Neural cell (in vitro differentiated cells): ENCODE results near the gene RNASE7. TPM values are rescaled to one million over a fixed set of nuclear protein-coding genes. Genes with fewer than 3 reads are reported as not detected.

ENCODE experiments used
- H2AFZ ChIP-seq: fragments of 200-600, 300-800 bp; sonication (generic), shearing (Covaris generic); 2 replicates; pipeline ENCODE4 v1.6.0; 2014; ENCODE audit warnings: low read depth, mild to moderate bottlenecking, antibody characterized with exemption, low read length, moderate library complexity
- H3F3A ChIP-seq: fragments of 200-600 bp; shearing (Covaris generic); 2 replicates; pipeline ENCODE4 v1.6.1; 2016; ENCODE audit warnings: mild to moderate bottlenecking, moderate library complexity, mixed read lengths, antibody characterized with exemption, low read length; ENCODE audit not compliant: insufficient read depth, poor library complexity, severe bottlenecking
- H3K27ac ChIP-seq: fragments of 200-600, 300-800 bp; sonication (generic), shearing (Covaris generic); 2 replicates; pipeline ENCODE4 v1.5.1; 2014; ENCODE audit warnings: mild to moderate bottlenecking, low read length, moderate library complexity
- H3K27me3 ChIP-seq: fragments of 300-800, 200-600 bp; sonication (generic), shearing (Covaris generic); 2 replicates; pipeline ENCODE4 v1.6.0; 2014; ENCODE audit warnings: mild to moderate bottlenecking, low read depth, low read length, moderate library complexity; ENCODE audit not compliant: insufficient read depth
- H3K36me3 ChIP-seq: fragments of 300-800, 200-600 bp; sonication (generic), shearing (Covaris generic); 2 replicates; pipeline ENCODE4 v1.5.1; 2014; ENCODE audit warnings: mild to moderate bottlenecking, antibody characterized with exemption, low read length, moderate library complexity; ENCODE audit not compliant: insufficient read depth
- H3K4me2 ChIP-seq: fragments of 300-800, 200-600 bp; sonication (generic), shearing (Covaris generic); 2 replicates; pipeline ENCODE4 v1.6.0; 2014; ENCODE audit warnings: mild to moderate bottlenecking, low read length
- H3K4me3 ChIP-seq: fragments of 300-800, 200-600 bp; sonication (generic), shearing (Covaris generic); 2 replicates; pipeline ENCODE4 v1.5.1; 2014; ENCODE audit warnings: mild to moderate bottlenecking, low read length, moderate library complexity
- H3K79me2 ChIP-seq: fragments of 200-600 bp; shearing (Covaris generic); replicated peaks from 2 replicates; pipeline ENCODE4 v1.6.0; 2014; ENCODE audit warnings: mild to moderate bottlenecking, low read length, moderate library complexity; ENCODE audit not compliant: insufficient read depth
- H3K9ac ChIP-seq: fragments of 300-800, 200-600 bp; sonication (generic), shearing (Covaris generic); 2 replicates; pipeline ENCODE4 v1.6.1; 2016; ENCODE audit warnings: mild to moderate bottlenecking, low read length, mixed read lengths
- H3K9me2 ChIP-seq: fragments of 200-600 bp; shearing (Covaris generic); 2 replicates; pipeline ENCODE4 v1.6.1; 2016; ENCODE audit warnings: mild to moderate bottlenecking, low read length, mixed read lengths; ENCODE audit not compliant: insufficient read depth
- H3K9me3 ChIP-seq: fragments of 200-600, 300-800 bp; sonication (generic), shearing (Covaris generic); 2 replicates; pipeline ENCODE4 v1.6.1; 2016; ENCODE audit warnings: mild to moderate bottlenecking, mixed run types, low read length, moderate library complexity, mixed read lengths
- H4K20me1 ChIP-seq: fragments of 200-600 bp; shearing (Covaris generic); 2 replicates; pipeline ENCODE4 v1.6.1; 2016; ENCODE audit warnings: mild to moderate bottlenecking, mixed run types; ENCODE audit not compliant: insufficient read depth
- CTCF ChIP-seq: fragments of 450-650 bp; IDR thresholded peaks from 2 replicates; pipeline ENCODE4 v1.5.1; 2014; ENCODE audit warnings: antibody characterized with exemption, mild to moderate bottlenecking, moderate library complexity; ENCODE audit not compliant: poor library complexity, severe bottlenecking
- EP300 ChIP-seq: fragments of 450-650 bp; conservative IDR thresholded peaks from 2 replicates; pipeline ENCODE4 v1.6.1; 2014; ENCODE audit warnings: antibody characterized with exemption, mild to moderate bottlenecking, moderate library complexity; ENCODE audit not compliant: poor library complexity, severe bottlenecking
- EZH2 ChIP-seq: fragments of 200-600, 300-800 bp; shearing (Covaris generic), sonication (generic); IDR thresholded peaks from 2 replicates; pipeline ENCODE4 v1.6.1; 2014; ENCODE audit warnings: antibody characterized with exemption, low read length, borderline replicate concordance, mild to moderate bottlenecking; ENCODE audit not compliant: insufficient read depth, poor library complexity, severe bottlenecking
- MXI1 ChIP-seq: fragments of 450-650 bp; conservative IDR thresholded peaks from 2 replicates; pipeline ENCODE4 v1.6.1; 2014; ENCODE audit warnings: antibody characterized with exemption, mild to moderate bottlenecking; ENCODE audit not compliant: poor library complexity, severe bottlenecking
- POLR2AphosphoS5 ChIP-seq: IDR thresholded peaks from 2 replicates; pipeline ENCODE4 v1.6.1; 2012
- RAD21 ChIP-seq: fragments of 450-650 bp; conservative IDR thresholded peaks from 2 replicates; pipeline ENCODE4 v1.6.1; 2014; ENCODE audit warnings: antibody characterized with exemption, mild to moderate bottlenecking, moderate library complexity
- REST ChIP-seq: IDR thresholded peaks from 2 replicates; pipeline ENCODE4 v1.6.1; 2012; ENCODE audit warnings: borderline replicate concordance
- SMC3 ChIP-seq: fragments of 450-650 bp; conservative IDR thresholded peaks from 2 replicates; pipeline ENCODE4 v1.6.1; 2014; ENCODE audit warnings: antibody characterized with exemption, mild to moderate bottlenecking, moderate library complexity; ENCODE audit not compliant: poor library complexity
- TAF1 ChIP-seq: IDR thresholded peaks from 2 replicates; pipeline ENCODE4 v1.6.1; 2012; ENCODE audit warnings: low read depth
- polyA plus RNA-seq: library from polyadenylated mRNA; depleted of rRNA; stranded (reverse); fragments of >200 nt; gene quantifications from 2 replicates; pipeline ENCODE4 v1.2.3, GENCODE V29; 2014

Gene RNASE7
- polyA plus RNA-seq, 1 donor from 2014 or later: not detected

GRCh38 chr14:21071225-21072030, 29.3 kb downstream of the RNASE7 start:
- peak; percentile 31 for TF ChIP-seq TAF1
- peak; percentile 59 for TF ChIP-seq POLR2AphosphoS5
- no peak for TF ChIP-seq EP300
- H3K9me2 ChIP-seq: no peaks in the 10 kb centered on the region
- peak overlapping the region; percentile 92 for H3K9ac ChIP-seq
- no peaks in the 10 kb centered on the region for H4K20me1 ChIP-seq
- H2AFZ ChIP-seq: no peak overlapping the region
- peak overlapping the region; percentile 99 for H3K4me2 ChIP-seq
- no peaks in the 10 kb centered on the region for H3K27me3 ChIP-seq
- peaks cover 7% of the 10 kb centered on the region for H3K79me2 ChIP-seq
- peak overlapping the region; percentile 71 for H3K27ac ChIP-seq
- peaks cover 5% of the 10 kb centered on the region for H3K36me3 ChIP-seq
- H3F3A ChIP-seq: peaks cover 4% of the 10 kb centered on the region
- no peaks in the 10 kb centered on the region for H3K9me3 ChIP-seq
- peak overlapping the region; percentile 78 for H3K4me3 ChIP-seq

- H3K27ac ChIP-seq: peak overlapping the region; percentile 71
- H3K36me3 ChIP-seq: peaks cover 5% of the 10 kb centered on the region
- peak overlapping the region; percentile 78 for H3K4me3 ChIP-seq
- H2AFZ ChIP-seq: no peak overlapping the region
- H3K4me2 ChIP-seq: peak overlapping the region; percentile 99
- H3K79me2 ChIP-seq: peaks cover 7% of the 10 kb centered on the region
- H3K9me2 ChIP-seq: no peaks in the 10 kb centered on the region
- H4K20me1 ChIP-seq: no peaks in the 10 kb centered on the region
- no peaks in the 10 kb centered on the region for H3K9me3 ChIP-seq
- TF ChIP-seq TAF1: no peak
- TF ChIP-seq EP300: no peak
- TF ChIP-seq MXI1: no peak
- TF ChIP-seq RAD21: no peak
- TF ChIP-seq POLR2AphosphoS5: no peak
- TF ChIP-seq EZH2: no peak
- no peak for TF ChIP-seq SMC3
- no peak for TF ChIP-seq REST
- no peak for TF ChIP-seq CTCF
- H3K9ac ChIP-seq: peak overlapping the region; percentile 92
- H3K27me3 ChIP-seq: no peaks in the 10 kb centered on the region
- peaks cover 4% of the 10 kb centered on the region for H3F3A ChIP-seq
Observed at GRCh38 chr14:21072031-21072473, 29.9 kb downstream of the RNASE7 start.
